Measurements from ENCODE around the gene TMEM128.
"Not testable (repeated sequence)": the region's sequence is repeated elsewhere in the genome, so short reads cannot be mapped to it uniquely, and the experiment has no call there.

TMEM128 gene

GRCh38 chr4:4274226-4274625, 26.2 kb upstream of the TMEM128 start:
- Histone ChIP-seq H3K9me3 (ENCODE audit: control insufficient read depth in 1 of 2, low read length in 2 of 2) (no peaks in the 10 kb centered on the region), H3K4me1 (ENCODE audit: control insufficient read depth in 1 of 2, insufficient read depth in 2 of 2, low read length in 2 of 2) (no peaks in the 10 kb centered on the region), H3K36me3 (ENCODE audit: control insufficient read depth in 1 of 2, insufficient read depth in 2 of 2, low read length in 2 of 2) (peaks cover 53 to 77% of the 10 kb centered on the region in 2 donors), H3K4me3 (ENCODE audit: low read depth in 1 of 2, low read length in 2 of 2) (no peak overlapping the region), H3K27ac (ENCODE audit: low read length) (no peak overlapping the region), H3K27me3 (ENCODE audit: low read depth, low read length) (no peaks in the 10 kb centered on the region)

- no peak overlapping the region for H3K27ac ChIP-seq (ENCODE audit: low read length)
- H3K9me3 ChIP-seq (ENCODE audit: control insufficient read depth in 1 of 2, low read length in 2 of 2) = no peaks in the 10 kb centered on the region
- peaks cover 35 to 66% of the 10 kb centered on the region in 2 donors for H3K36me3 ChIP-seq (ENCODE audit: control insufficient read depth in 1 of 2, insufficient read depth in 2 of 2, low read length in 2 of 2)
- H3K4me1 ChIP-seq (ENCODE audit: control insufficient read depth in 1 of 2, insufficient read depth in 2 of 2, low read length in 2 of 2) = no peaks in the 10 kb centered on the region
- H3K4me3 ChIP-seq (ENCODE audit: low read depth in 1 of 2, low read length in 2 of 2) = no peak overlapping the region
- H3K27me3 ChIP-seq (ENCODE audit: low read depth, low read length) = no peaks in the 10 kb centered on the region
These were observed 23.9 kb upstream of the TMEM128 start for GRCh38 chr4:4271912-4272311.

DNA sequence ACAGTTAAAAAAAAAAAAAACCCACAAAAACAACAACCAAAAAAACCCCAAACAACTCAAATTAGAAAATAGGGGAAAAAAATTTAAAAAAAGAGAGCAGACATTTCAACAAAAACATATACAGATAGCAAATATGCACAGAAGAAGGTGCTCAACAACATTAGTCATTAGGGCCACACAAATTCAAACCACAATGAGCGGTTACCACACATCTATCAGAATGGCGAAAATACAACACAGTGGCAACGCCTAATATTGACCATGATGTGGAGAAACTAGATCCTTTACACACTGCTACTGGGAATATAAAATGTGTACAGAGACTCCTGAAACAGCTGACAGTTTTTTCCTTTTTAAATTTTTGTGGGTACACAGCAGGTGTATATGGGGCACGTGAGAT, 22.5 kb upstream of the TMEM128 start:
- Histone ChIP-seq H3K4me1 (ENCODE audit: control insufficient read depth in 1 of 2, insufficient read depth in 2 of 2, low read length in 2 of 2) (no peaks in the 10 kb centered on the region), H3K27ac (ENCODE audit: low read length) (no peak overlapping the region), H3K27me3 (ENCODE audit: low read depth, low read length) (no peaks in the 10 kb centered on the region), H3K9me3 (ENCODE audit: control insufficient read depth in 1 of 2, low read length in 2 of 2) (no peaks in the 10 kb centered on the region), H3K4me3 (ENCODE audit: low read depth in 1 of 2, low read length in 2 of 2) (no peak overlapping the region), H3K36me3 (ENCODE audit: control insufficient read depth in 1 of 2, insufficient read depth in 2 of 2, low read length in 2 of 2) (peaks cover 31 to 69% of the 10 kb centered on the region in 2 donors)

DNA sequence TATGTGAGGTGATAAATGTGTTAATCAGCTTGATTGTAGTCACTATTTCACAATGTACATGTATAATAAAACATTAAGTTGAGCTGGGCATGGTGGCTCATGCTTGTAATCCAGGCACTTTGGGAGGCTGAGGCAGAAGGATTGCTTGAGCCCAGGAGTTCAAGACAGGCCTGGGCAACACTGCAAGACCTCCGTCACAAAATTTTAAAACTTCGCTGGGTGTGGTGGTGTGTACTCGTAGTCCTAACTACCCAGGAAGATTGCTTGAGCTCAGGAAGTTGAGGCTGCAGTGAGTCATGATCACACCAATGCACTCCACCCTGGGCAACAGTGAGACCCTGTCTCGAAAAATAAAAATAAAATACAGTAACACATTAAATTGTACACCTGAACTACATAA, 21.8 kb upstream of the TMEM128 start:
- Histone ChIP-seq H3K27me3 (ENCODE audit: low read depth, low read length) (no peaks in the 10 kb centered on the region), H3K4me1 (ENCODE audit: control insufficient read depth in 1 of 2, insufficient read depth in 2 of 2, low read length in 2 of 2) (no peaks in the 10 kb centered on the region), H3K27ac (ENCODE audit: low read length) (no peak overlapping the region), H3K9me3 (ENCODE audit: control insufficient read depth in 1 of 2, low read length in 2 of 2) (no peaks in the 10 kb centered on the region), H3K4me3 (ENCODE audit: low read depth in 1 of 2, low read length in 2 of 2) (no peak overlapping the region), H3K36me3 (ENCODE audit: control insufficient read depth in 1 of 2, insufficient read depth in 2 of 2, low read length in 2 of 2) (peaks cover 27 to 62% of the 10 kb centered on the region in 2 donors)

DNA sequence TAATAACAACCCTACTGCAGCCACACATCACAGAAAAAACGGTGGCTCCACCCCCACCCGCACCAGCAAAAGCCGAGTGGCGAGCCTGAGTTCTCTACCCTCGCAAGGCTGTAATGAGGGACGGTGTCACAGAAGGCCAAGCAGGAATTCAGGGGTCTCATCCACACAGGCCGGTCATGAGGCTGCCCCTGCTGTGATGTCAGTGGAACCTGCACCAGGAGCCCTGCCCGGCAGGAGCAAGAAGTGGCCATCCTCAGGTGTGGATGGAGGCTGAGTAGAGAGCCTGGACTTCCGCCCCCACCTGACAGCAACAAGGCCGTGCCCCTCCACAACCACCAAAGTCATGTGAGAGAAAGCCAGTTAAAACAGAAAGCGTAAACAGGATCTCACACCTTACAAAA, 21.3 kb upstream of the TMEM128 start:
- Histone ChIP-seq H3K36me3 (ENCODE audit: control insufficient read depth in 1 of 2, insufficient read depth in 2 of 2, low read length in 2 of 2) (peaks cover 21 to 57% of the 10 kb centered on the region in 2 donors), H3K4me3 (ENCODE audit: low read depth in 1 of 2, low read length in 2 of 2) (no peak overlapping the region), H3K27me3 (ENCODE audit: low read depth, low read length) (no peaks in the 10 kb centered on the region), H3K27ac (ENCODE audit: low read length) (peak overlapping the region; percentile 14), H3K9me3 (ENCODE audit: control insufficient read depth in 1 of 2, low read length in 2 of 2) (no peaks in the 10 kb centered on the region), H3K4me1 (ENCODE audit: control insufficient read depth in 1 of 2, insufficient read depth in 2 of 2, low read length in 2 of 2) (no peaks in the 10 kb centered on the region)

GRCh38 chr4:4268776-4269175, 20.8 kb upstream of the TMEM128 start:
- H3K4me3 ChIP-seq (ENCODE audit: low read depth in 1 of 2, low read length in 2 of 2) = no peak overlapping the region
- H3K27ac ChIP-seq (ENCODE audit: low read length) = peak overlapping the region; percentile 14
- H3K36me3 ChIP-seq (ENCODE audit: control insufficient read depth in 1 of 2, insufficient read depth in 2 of 2, low read length in 2 of 2) = peaks cover 20 to 52% of the 10 kb centered on the region in 2 donors

GRCh38 chr4:4267981-4268380, 20.0 kb upstream of the TMEM128 start:
- Histone ChIP-seq H3K4me1 (ENCODE audit: control insufficient read depth in 1 of 2, insufficient read depth in 2 of 2, low read length in 2 of 2) (no peaks in the 10 kb centered on the region), H3K27ac (ENCODE audit: low read length) (no peak overlapping the region), H3K36me3 (ENCODE audit: control insufficient read depth in 1 of 2, insufficient read depth in 2 of 2, low read length in 2 of 2) (peaks cover 12 to 44% of the 10 kb centered on the region in 2 donors), H3K4me3 (ENCODE audit: low read depth in 1 of 2, low read length in 2 of 2) (no peak overlapping the region), H3K27me3 (ENCODE audit: low read depth, low read length) (no peaks in the 10 kb centered on the region), H3K9me3 (ENCODE audit: control insufficient read depth in 1 of 2, low read length in 2 of 2) (no peaks in the 10 kb centered on the region)

More at GRCh38 chr4:4268776-4269175, 20.8 kb upstream of the TMEM128 start:
- no peaks in the 10 kb centered on the region for H3K4me1 ChIP-seq (ENCODE audit: control insufficient read depth in 1 of 2, insufficient read depth in 2 of 2, low read length in 2 of 2)
- H3K9me3 ChIP-seq (ENCODE audit: control insufficient read depth in 1 of 2, low read length in 2 of 2) = no peaks in the 10 kb centered on the region
- H3K27me3 ChIP-seq (ENCODE audit: low read depth, low read length) = no peaks in the 10 kb centered on the region

GRCh38 chr4:4260185-4260751, 12.2 kb upstream of the TMEM128 start:
- no peak overlapping the region for H3K4me3 ChIP-seq (ENCODE audit: low read depth in 1 of 2, low read length in 2 of 2)
- H3K4me1 ChIP-seq (ENCODE audit: control insufficient read depth in 1 of 2, insufficient read depth in 2 of 2, low read length in 2 of 2) = peaks cover 0 to 5% of the 10 kb centered on the region in 2 donors
- no peak overlapping the region for H3K27ac ChIP-seq (ENCODE audit: low read length)
- H3K9me3 ChIP-seq (ENCODE audit: control insufficient read depth in 1 of 2, low read length in 2 of 2) = no peaks in the 10 kb centered on the region
- H3K36me3 ChIP-seq (ENCODE audit: control insufficient read depth in 1 of 2, insufficient read depth in 2 of 2, low read length in 2 of 2) = no peaks in the 10 kb centered on the region
- no peaks in the 10 kb centered on the region for H3K27me3 ChIP-seq (ENCODE audit: low read depth, low read length)

GRCh38 chr4:4259484-4260100, 11.6 kb upstream of the TMEM128 start:
- no peak overlapping the region for H3K4me3 ChIP-seq (ENCODE audit: low read depth in 1 of 2, low read length in 2 of 2)
- H3K27ac ChIP-seq (ENCODE audit: low read length) = no peak overlapping the region
- H3K4me1 ChIP-seq (ENCODE audit: control insufficient read depth in 1 of 2, insufficient read depth in 2 of 2, low read length in 2 of 2) = peaks cover 0 to 5% of the 10 kb centered on the region in 2 donors

GRCh38 chr4:4257705-4258104, 9.7 kb upstream of the TMEM128 start:
- not testable (repeated sequence) for H3K4me1 ChIP-seq (ENCODE audit: control insufficient read depth in 1 of 2, insufficient read depth in 2 of 2, low read length in 2 of 2); H3K9me3 ChIP-seq (ENCODE audit: control insufficient read depth in 1 of 2, low read length in 2 of 2); H3K27me3 ChIP-seq (ENCODE audit: low read depth, low read length); H3K36me3 ChIP-seq (ENCODE audit: control insufficient read depth in 1 of 2, insufficient read depth in 2 of 2, low read length in 2 of 2); H3K4me3 ChIP-seq (ENCODE audit: low read depth in 1 of 2, low read length in 2 of 2); H3K27ac ChIP-seq (ENCODE audit: low read length)

More at GRCh38 chr4:4259484-4260100, 11.6 kb upstream of the TMEM128 start:
- no peaks in the 10 kb centered on the region for H3K36me3 ChIP-seq (ENCODE audit: control insufficient read depth in 1 of 2, insufficient read depth in 2 of 2, low read length in 2 of 2)
- H3K27me3 ChIP-seq (ENCODE audit: low read depth, low read length) = no peaks in the 10 kb centered on the region
- no peaks in the 10 kb centered on the region for H3K9me3 ChIP-seq (ENCODE audit: control insufficient read depth in 1 of 2, low read length in 2 of 2)

DNA sequence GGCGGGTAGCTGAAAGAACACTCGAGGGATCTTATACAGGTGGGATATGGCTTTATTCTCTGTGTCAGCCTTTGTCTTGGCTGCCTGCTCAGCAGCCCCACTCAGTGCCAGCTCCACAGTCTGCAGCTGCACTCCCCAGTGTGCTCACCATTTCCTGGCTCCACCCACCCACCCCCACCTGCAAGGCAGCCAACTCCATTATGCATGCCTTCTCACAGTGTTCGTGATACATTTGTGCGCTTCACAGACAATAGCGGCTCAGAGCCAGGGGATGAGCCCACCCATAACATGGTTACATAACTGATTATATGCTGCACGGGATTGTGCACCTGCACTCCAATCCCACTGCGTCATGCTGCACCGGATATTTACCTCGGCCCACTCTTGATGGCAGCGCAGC, 8.8 kb upstream of the TMEM128 start:
- Histone ChIP-seq H3K4me1 (ENCODE audit: control insufficient read depth in 1 of 2, insufficient read depth in 2 of 2, low read length in 2 of 2) (peaks cover 0 to 5% of the 10 kb centered on the region in 2 donors), H3K27me3 (ENCODE audit: low read depth, low read length) (no peaks in the 10 kb centered on the region), H3K4me3 (ENCODE audit: low read depth in 1 of 2, low read length in 2 of 2) (no peak overlapping the region), H3K27ac (ENCODE audit: low read length) (no peak overlapping the region), H3K9me3 (ENCODE audit: control insufficient read depth in 1 of 2, low read length in 2 of 2) (no peaks in the 10 kb centered on the region), H3K36me3 (ENCODE audit: control insufficient read depth in 1 of 2, insufficient read depth in 2 of 2, low read length in 2 of 2) (no peaks in the 10 kb centered on the region)

GRCh38 chr4:4254666-4255065, 6.6 kb upstream of the TMEM128 start:
- H3K4me3 ChIP-seq (ENCODE audit: low read depth in 1 of 2, low read length in 2 of 2) = no peak overlapping the region
- no peaks in the 10 kb centered on the region for H3K27me3 ChIP-seq (ENCODE audit: low read depth, low read length)
- H3K36me3 ChIP-seq (ENCODE audit: control insufficient read depth in 1 of 2, insufficient read depth in 2 of 2, low read length in 2 of 2) = no peaks in the 10 kb centered on the region
- H3K4me1 ChIP-seq (ENCODE audit: control insufficient read depth in 1 of 2, insufficient read depth in 2 of 2, low read length in 2 of 2) = peaks cover 0 to 4% of the 10 kb centered on the region in 2 donors
- H3K9me3 ChIP-seq (ENCODE audit: control insufficient read depth in 1 of 2, low read length in 2 of 2) = no peaks in the 10 kb centered on the region
- H3K27ac ChIP-seq (ENCODE audit: low read length) = no peak overlapping the region
